Uterus (tissue), 4 donors: Measurements from ENCODE around the gene CACNA1A. TPM values are rescaled to one million over a fixed set of nuclear protein-coding genes. Genes with fewer than 3 reads are reported as not detected.
"Not testable (repeated sequence)": the region's sequence is repeated elsewhere in the genome, so short reads cannot be mapped to it uniquely, and the experiment has no call there.

Experiments used
- DNase-seq, 2 donors: peaks; one replicate each; pipeline ENCODE4 v3.0.0-alpha.2; 2019 to 2020
- H3K27ac ChIP-seq, 2 donors: fragments of 200-600 bp; sonication (generic); 1 replicate in 1 of 2; 2 replicates in 1 of 2; pipeline ENCODE4 v1.5.1; 2016 to 2018
- H3K27me3 ChIP-seq, 2 donors: fragments of 200-600 bp; sonication (generic); one replicate each; pipeline ENCODE4 v1.5.1; 2018 to 2019; ENCODE audit warnings: control low read depth in 1 of 2
- H3K36me3 ChIP-seq, 2 donors: fragments of 200-600 bp; sonication (generic); one replicate each; pipeline ENCODE4 v1.5.1; 2019; ENCODE audit warnings: control low read depth in 1 of 2
- H3K4me1 ChIP-seq, 2 donors: fragments of 200-600 bp; sonication (generic); one replicate each; pipeline ENCODE4 v1.5.1; 2018 to 2019; ENCODE audit warnings: control low read depth in 1 of 2
- H3K4me3 ChIP-seq, 2 donors: fragments of 200-600 bp; sonication (generic); 1 replicate in 1 of 2; 2 replicates in 1 of 2; pipeline ENCODE4 v1.5.1; 2018 to 2019; ENCODE audit warnings: mild to moderate bottlenecking in 1 of 2
- H3K9me3 ChIP-seq, 2 donors: fragments of 200-600 bp; sonication (generic); one replicate each; pipeline ENCODE4 v1.5.1; 2019; ENCODE audit warnings: control low read depth in 1 of 2
- CTCF ChIP-seq, 4 experiments: fragments of 200-600 bp in 2 of 4; fragments of 450-650 bp in 2 of 4; sonication (generic) in 2 of 4; IDR thresholded peaks; one replicate each; pipeline ENCODE4 v1.5.1; 2016 to 2019; ENCODE audit warnings: antibody characterized with exemption in 4 of 4, mild to moderate bottlenecking in 2 of 4, moderate library complexity in 1 of 4
- POLR2A ChIP-seq, 2 donors: fragments of 450-650 bp; IDR thresholded peaks; one replicate each; pipeline ENCODE4 v1.6.1; 2016; ENCODE audit warnings: antibody characterized with exemption in 2 of 2, mild to moderate bottlenecking in 1 of 2, moderate library complexity in 1 of 2
- intact Hi-C: fragments of 100-400 bp; cut with DNase I; formaldehyde crosslinking; loops from one replicate; pipeline ENCODE4 v1.15.1; 2023; ENCODE audit warnings: low total_unique reads
- total RNA-seq, 4 donors: library from RNA; depleted of rRNA in 3 of 4; stranded (reverse); fragments of >200 nt in 3 of 4; gene quantifications; one replicate each; pipeline versions ENCODE4 v1.1.0 to v1.2.4, GENCODE V29; 2014 to 2023
- donor health status: DM: yes; HTN: yes; CAD: no.

CACNA1A gene
- total RNA-seq, 4 donors from 2014 or later = 0.77 to 5.8 (median 0.96) TPM

GRCh38 chr19:13362668-13363067 is 143.6 kb downstream of the CACNA1A start:
- Histone ChIP-seq H3K4me1 (no peaks in the 10 kb centered on the region), H3K27ac (no peak overlapping the region), H3K9me3 (peaks cover 0 to 3% of the 10 kb centered on the region in 2 donors), H3K4me3 (no peak overlapping the region), H3K27me3 (no peaks in the 10 kb centered on the region), H3K36me3 (no peaks in the 10 kb centered on the region)
- TF ChIP-seq POLR2A (IDR thresholded peaks at IDR 0.05) = no peak
- TF ChIP-seq CTCF (IDR thresholded peaks at IDR 0.05) = no peak
- no peak for DNase-seq
- intact Hi-C loops = no loop called here

GRCh38 chr19:13361726-13362125 is 144.6 kb downstream of the CACNA1A start:
- DNase-seq, H3K4me3 ChIP-seq, H3K4me1 ChIP-seq, H3K9me3 ChIP-seq, H3K36me3 ChIP-seq, H3K27me3 ChIP-seq, H3K27ac ChIP-seq, intact Hi-C loops: not testable (repeated sequence)

GRCh38 chr19:13356686-13357280 is 149.5 kb downstream of the CACNA1A start:
- peaks cover 0 to 3% of the 10 kb centered on the region in 2 donors for H3K9me3 ChIP-seq
- no peaks in the 10 kb centered on the region for H3K27me3 ChIP-seq
- no peak for DNase-seq
- H3K27ac ChIP-seq = no peak overlapping the region
- H3K36me3 ChIP-seq = no peaks in the 10 kb centered on the region
- intact Hi-C loops = no loop called here
- no peaks in the 10 kb centered on the region for H3K4me1 ChIP-seq
- no peak overlapping the region for H3K4me3 ChIP-seq
- TF ChIP-seq POLR2A (IDR thresholded peaks at IDR 0.05) (no peak), CTCF (IDR thresholded peaks at IDR 0.05) (no peak)

GRCh38 chr19:13356185-13356584 is 150.1 kb downstream of the CACNA1A start:
- peaks cover 0 to 3% of the 10 kb centered on the region in 2 donors for H3K9me3 ChIP-seq
- H3K27ac ChIP-seq = no peak overlapping the region
- H3K4me1 ChIP-seq = no peaks in the 10 kb centered on the region
- no peak overlapping the region for H3K4me3 ChIP-seq
- H3K27me3 ChIP-seq = no peaks in the 10 kb centered on the region
- DNase-seq = no peak
- no peaks in the 10 kb centered on the region for H3K36me3 ChIP-seq
- intact Hi-C loops = no loop called here
- no peak for TF ChIP-seq CTCF (IDR thresholded peaks at IDR 0.05)
- TF ChIP-seq POLR2A (IDR thresholded peaks at IDR 0.05) = no peak

GRCh38 chr19:13355356-13355755 is 150.9 kb downstream of the CACNA1A start:
- TF ChIP-seq CTCF (IDR thresholded peaks at IDR 0.05) (no peak), POLR2A (IDR thresholded peaks at IDR 0.05) (no peak)
- intact Hi-C loops = no loop called here

GRCh38 chr19:13353625-13354024 is 152.7 kb downstream of the CACNA1A start:
- Histone ChIP-seq H3K27me3 (no peaks in the 10 kb centered on the region), H3K36me3 (no peaks in the 10 kb centered on the region), H3K4me1 (no peaks in the 10 kb centered on the region), H3K4me3 (no peak overlapping the region), H3K27ac (no peak overlapping the region), H3K9me3 (peaks cover 0 to 5% of the 10 kb centered on the region in 2 donors)
- TF ChIP-seq CTCF (IDR thresholded peaks at IDR 0.05) = no peak
- TF ChIP-seq POLR2A (IDR thresholded peaks at IDR 0.05) = no peak
- no peak for DNase-seq
- intact Hi-C loops = no loop called here

More at GRCh38 chr19:13355356-13355755, 150.9 kb downstream of the CACNA1A start:
- Histone ChIP-seq H3K4me1 (no peaks in the 10 kb centered on the region), H3K36me3 (no peaks in the 10 kb centered on the region), H3K9me3 (peaks cover 0 to 3% of the 10 kb centered on the region in 2 donors), H3K27ac (no peak overlapping the region), H3K27me3 (no peaks in the 10 kb centered on the region), H3K4me3 (no peak overlapping the region)
- DNase-seq = no peak
